HL-60 (cell line): ENCODE data around the gene RBBP8NL.

ENCODE experiments used
- CTCF ChIP-seq: IDR thresholded peaks from one replicate; pipeline ENCODE4 v1.5.1; 2011; ENCODE audit warnings: low read length, control low read depth, inconsistent platforms; ENCODE audit not compliant: insufficient read depth
- GABPA ChIP-seq: IDR thresholded peaks from 2 replicates; pipeline ENCODE4 v1.6.1; 2012; ENCODE audit warnings: low read depth
- POLR2AphosphoS5 ChIP-seq: IDR thresholded peaks from 2 replicates; pipeline ENCODE4 v1.6.1; 2012; ENCODE audit warnings: low read depth

GRCh38 chr20:62458275-62459251 is 31.2 kb upstream of the RBBP8NL start:
- TF ChIP-seq POLR2AphosphoS5: no peak
- TF ChIP-seq CTCF: no peak
- TF ChIP-seq GABPA: no peak
